Panc1 (cell line): Measurements from ENCODE around the gene ADIPOR1. TPM values are rescaled to one million over a fixed set of nuclear protein-coding genes. Genes with fewer than 3 reads are reported as not detected.
"Not testable (repeated sequence)": the region's sequence is repeated elsewhere in the genome, so short reads cannot be mapped to it uniquely, and the experiment has no call there.

Experiments
- ATAC-seq: fragments of 200-7000 bp; cut with Tn5 transposase; 2 replicates; pipeline ENCODE4 v1.9.1; 2020; ENCODE audit warnings: mild to moderate bottlenecking, moderate library complexity
- BruUV-seq: library from RNA; stranded (reverse); fragments of 400-500 nt; replicated peaks from 2 replicates; lab custom pipeline; 2021; lab: Mats Ljungman, UMichigan
- CTCF ChIA-PET: fragments of 300-600 bp; sonication (Branson Sonifier 250); formaldehyde crosslinking; loops from one replicate; lab custom pipeline; 2022; ENCODE audit warnings: antibody characterized with exemption; lab: Charles Lee
- POLR2A ChIA-PET: fragments of 300-600 bp; sonication (Branson Sonifier 250); formaldehyde crosslinking; loops from one replicate; lab custom pipeline; 2022; ENCODE audit warnings: antibody characterized with exemption; lab: Charles Lee
- DNase-seq: peaks from one replicate; pipeline ENCODE4 v3.0.0-alpha.2; 2010; ENCODE audit warnings: low read depth, low spot score
- H3K27ac ChIP-seq: 2 replicates; pipeline ENCODE4 v1.5.1; 2011; ENCODE audit warnings: mild to moderate bottlenecking, low read length, inconsistent platforms
- H3K27me3 ChIP-seq: fragments of 200-500 bp; sonication (Bioruptor generic); 2 replicates; pipeline ENCODE4 v1.6.0; 2014; ENCODE audit warnings: low read length, inconsistent platforms; ENCODE audit not compliant: control insufficient read depth, insufficient read depth
- H3K36me3 ChIP-seq: fragments of 200-500 bp; sonication (Bioruptor generic); 2 replicates; pipeline ENCODE4 v1.5.1; 2014; ENCODE audit warnings: inconsistent platforms, mild to moderate bottlenecking, low read length, moderate library complexity; ENCODE audit not compliant: control insufficient read depth, insufficient read depth
- H3K4me1 ChIP-seq: 2 replicates; pipeline ENCODE4 v1.5.1; 2011; ENCODE audit warnings: inconsistent platforms, mild to moderate bottlenecking, low read length, moderate library complexity; ENCODE audit not compliant: control insufficient read depth, insufficient read depth
- H3K4me3 ChIP-seq, 2 experiments: 2 replicates each; pipeline ENCODE4 v1.5.1; 2011 to 2012; ENCODE audit warnings: low read depth in 2 of 2, low read length in 2 of 2, mild to moderate bottlenecking in 2 of 2, inconsistent platforms in 1 of 2, moderate library complexity in 1 of 2
- H3K9me3 ChIP-seq: fragments of 200-500 bp; sonication (Bioruptor generic); 2 replicates; pipeline ENCODE4 v1.5.1; 2014; ENCODE audit warnings: low read depth, mild to moderate bottlenecking, inconsistent platforms, low read length, moderate library complexity; ENCODE audit not compliant: control insufficient read depth, insufficient read depth
- POLR2AphosphoS5 ChIP-seq: IDR thresholded peaks from 2 replicates; pipeline ENCODE4 v1.6.1; 2012; ENCODE audit warnings: mild to moderate bottlenecking, low read depth, low read length, moderate library complexity
- SIN3A ChIP-seq: IDR thresholded peaks from 2 replicates; pipeline ENCODE4 v1.6.1; 2012; ENCODE audit warnings: low read depth, mild to moderate bottlenecking, low read length, moderate library complexity, borderline replicate concordance; ENCODE audit not compliant: insufficient read depth
- TCF7L2 ChIP-seq: IDR thresholded peaks from 2 replicates; pipeline ENCODE4 v1.6.1; 2011; ENCODE audit warnings: mild to moderate bottlenecking, low read depth, low read length, inconsistent platforms
- in situ Hi-C: cut with HindIII; loops from 2 replicates; pipeline ENCODE4 v1.10.0; 2016; ENCODE audit warnings: low sequenced_read_pairs, low pct_unique_long_range_greater_than_20kb
- intact Hi-C: fragments of 100-400 bp; cut with micrococcal nuclease; formaldehyde crosslinking; loops from one replicate; pipeline ENCODE4 v1.10.0; 2022; ENCODE audit not compliant: unreplicated experiment
- total RNA-seq: library from RNA; stranded (reverse); gene quantifications from one replicate; pipeline ENCODE4 v1.2.1, GENCODE V29; 2021; ENCODE audit not compliant: unreplicated experiment
- TF ChIP-seq, protein P1 (sequence below): fragments of 450-650 bp; IDR thresholded peaks from 2 replicates; pipeline ENCODE4 v1.5.1; 2017; ENCODE audit warnings: mild to moderate bottlenecking
- TF ChIP-seq, protein P2 (sequence below), 2 experiments: IDR thresholded peaks; 2 replicates each; pipeline ENCODE4 v1.6.1; 2011 to 2012; ENCODE audit warnings: low read depth in 2 of 2, control low read depth in 1 of 2, low read length in 1 of 2, mild to moderate bottlenecking in 1 of 2, moderate library complexity in 1 of 2; ENCODE audit not compliant: insufficient read depth in 1 of 2

ADIPOR1 gene
- total RNA-seq, 1 experiment from 2014 or later = 78.2 TPM

GRCh38 chr1:202915146-202915545, 43.0 kb downstream of the ADIPOR1 start:
- H3K27ac ChIP-seq = no peak overlapping the region
- DNase-seq = no peak
- no peaks in the 10 kb centered on the region for H3K27me3 ChIP-seq
- H3K4me1 ChIP-seq = no peaks in the 10 kb centered on the region
- no peak for ATAC-seq
- POLR2A ChIA-PET = interaction anchor here (0.6 kb wide), 1 partner anchor 35 kb away, joined by 3 read pairs; no protein-coding TSS in a partner anchor
- no peaks in the 10 kb centered on the region for H3K9me3 ChIP-seq
- CTCF ChIA-PET = no interaction called here
- TF ChIP-seq TCF7L2 (no peak), SIN3A (no peak), POLR2AphosphoS5 (no peak)
- TF ChIP-seq, protein P1, sequence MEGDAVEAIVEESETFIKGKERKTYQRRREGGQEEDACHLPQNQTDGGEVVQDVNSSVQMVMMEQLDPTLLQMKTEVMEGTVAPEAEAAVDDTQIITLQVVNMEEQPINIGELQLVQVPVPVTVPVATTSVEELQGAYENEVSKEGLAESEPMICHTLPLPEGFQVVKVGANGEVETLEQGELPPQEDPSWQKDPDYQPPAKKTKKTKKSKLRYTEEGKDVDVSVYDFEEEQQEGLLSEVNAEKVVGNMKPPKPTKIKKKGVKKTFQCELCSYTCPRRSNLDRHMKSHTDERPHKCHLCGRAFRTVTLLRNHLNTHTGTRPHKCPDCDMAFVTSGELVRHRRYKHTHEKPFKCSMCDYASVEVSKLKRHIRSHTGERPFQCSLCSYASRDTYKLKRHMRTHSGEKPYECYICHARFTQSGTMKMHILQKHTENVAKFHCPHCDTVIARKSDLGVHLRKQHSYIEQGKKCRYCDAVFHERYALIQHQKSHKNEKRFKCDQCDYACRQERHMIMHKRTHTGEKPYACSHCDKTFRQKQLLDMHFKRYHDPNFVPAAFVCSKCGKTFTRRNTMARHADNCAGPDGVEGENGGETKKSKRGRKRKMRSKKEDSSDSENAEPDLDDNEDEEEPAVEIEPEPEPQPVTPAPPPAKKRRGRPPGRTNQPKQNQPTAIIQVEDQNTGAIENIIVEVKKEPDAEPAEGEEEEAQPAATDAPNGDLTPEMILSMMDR = no peak
- TF ChIP-seq, protein P2, sequence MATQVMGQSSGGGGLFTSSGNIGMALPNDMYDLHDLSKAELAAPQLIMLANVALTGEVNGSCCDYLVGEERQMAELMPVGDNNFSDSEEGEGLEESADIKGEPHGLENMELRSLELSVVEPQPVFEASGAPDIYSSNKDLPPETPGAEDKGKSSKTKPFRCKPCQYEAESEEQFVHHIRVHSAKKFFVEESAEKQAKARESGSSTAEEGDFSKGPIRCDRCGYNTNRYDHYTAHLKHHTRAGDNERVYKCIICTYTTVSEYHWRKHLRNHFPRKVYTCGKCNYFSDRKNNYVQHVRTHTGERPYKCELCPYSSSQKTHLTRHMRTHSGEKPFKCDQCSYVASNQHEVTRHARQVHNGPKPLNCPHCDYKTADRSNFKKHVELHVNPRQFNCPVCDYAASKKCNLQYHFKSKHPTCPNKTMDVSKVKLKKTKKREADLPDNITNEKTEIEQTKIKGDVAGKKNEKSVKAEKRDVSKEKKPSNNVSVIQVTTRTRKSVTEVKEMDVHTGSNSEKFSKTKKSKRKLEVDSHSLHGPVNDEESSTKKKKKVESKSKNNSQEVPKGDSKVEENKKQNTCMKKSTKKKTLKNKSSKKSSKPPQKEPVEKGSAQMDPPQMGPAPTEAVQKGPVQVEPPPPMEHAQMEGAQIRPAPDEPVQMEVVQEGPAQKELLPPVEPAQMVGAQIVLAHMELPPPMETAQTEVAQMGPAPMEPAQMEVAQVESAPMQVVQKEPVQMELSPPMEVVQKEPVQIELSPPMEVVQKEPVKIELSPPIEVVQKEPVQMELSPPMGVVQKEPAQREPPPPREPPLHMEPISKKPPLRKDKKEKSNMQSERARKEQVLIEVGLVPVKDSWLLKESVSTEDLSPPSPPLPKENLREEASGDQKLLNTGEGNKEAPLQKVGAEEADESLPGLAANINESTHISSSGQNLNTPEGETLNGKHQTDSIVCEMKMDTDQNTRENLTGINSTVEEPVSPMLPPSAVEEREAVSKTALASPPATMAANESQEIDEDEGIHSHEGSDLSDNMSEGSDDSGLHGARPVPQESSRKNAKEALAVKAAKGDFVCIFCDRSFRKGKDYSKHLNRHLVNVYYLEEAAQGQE (IDR thresholded peaks at IDR 0.05; ENCODE audit: insufficient read depth in 1 of 2, low read depth in 2 of 2, low read length in 1 of 2) = no peak
- intact Hi-C loops = no loop called here
- in situ Hi-C loops = no loop called here
- peaks cover 35% of the 10 kb centered on the region for H3K36me3 ChIP-seq
- no peak overlapping the region for H3K4me3 ChIP-seq
- no TSS peak for BruUV-seq

DNA sequence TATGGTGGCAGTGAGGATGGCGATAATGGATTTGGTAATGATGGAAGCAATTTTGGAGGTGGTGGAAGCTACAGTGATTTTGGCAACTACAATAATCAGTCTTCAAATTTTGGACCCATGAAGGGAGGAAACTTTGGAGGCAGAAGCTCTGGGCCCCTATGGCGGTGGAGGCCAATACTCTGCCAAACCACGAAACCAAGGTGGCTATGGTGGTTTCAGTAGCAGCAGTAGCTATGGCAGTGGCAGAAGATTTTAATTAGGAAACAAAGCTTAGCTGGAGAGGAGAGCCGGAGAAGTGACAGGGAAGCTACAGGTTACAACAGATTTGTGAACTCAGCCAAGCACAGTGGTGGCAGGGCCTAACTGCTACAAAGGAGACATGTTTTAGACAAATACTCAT, 45.6 kb downstream of the ADIPOR1 start:
- H3K27me3 ChIP-seq, H3K4me3 ChIP-seq, intact Hi-C loops, H3K4me1 ChIP-seq, H3K27ac ChIP-seq, DNase-seq, in situ Hi-C loops, ATAC-seq, H3K9me3 ChIP-seq, CTCF ChIA-PET, BruUV-seq: not testable (repeated sequence)
- POLR2A ChIA-PET = interaction anchor here (0.6 kb wide), 1 partner anchor 164 kb away, joined by 4 read pairs; no protein-coding TSS in a partner anchor
- H3K36me3 ChIP-seq = peaks cover 38% of the 10 kb centered on the region

DNA sequence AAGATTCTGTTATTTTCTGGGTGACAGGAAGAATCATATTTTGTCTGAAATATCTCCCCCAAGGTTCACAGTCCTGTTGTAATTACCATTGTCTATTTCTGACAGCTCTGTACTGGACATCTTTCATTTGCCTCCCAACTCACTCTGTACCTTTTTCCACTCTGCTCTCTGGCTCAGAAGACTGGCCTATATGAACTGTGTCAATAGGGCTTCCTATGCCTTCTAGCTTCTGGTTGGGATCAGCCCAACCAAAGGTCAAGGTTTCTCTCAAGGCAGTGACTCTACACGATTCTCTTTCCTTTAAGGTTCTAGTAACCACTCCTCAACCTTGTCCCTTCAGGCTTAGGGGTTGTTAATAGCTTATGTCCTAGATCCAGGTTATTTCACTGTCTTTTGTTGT, 48.6 kb downstream of the ADIPOR1 start:
- Histone ChIP-seq H3K9me3 (no peaks in the 10 kb centered on the region), H3K4me3 (no peak overlapping the region), H3K27me3 (no peaks in the 10 kb centered on the region), H3K36me3 (peaks cover 33% of the 10 kb centered on the region), H3K4me1 (no peaks in the 10 kb centered on the region), H3K27ac (no peak overlapping the region)
- POLR2A ChIA-PET = no interaction called here
- in situ Hi-C loops = no loop called here
- no peak for DNase-seq
- no peak for ATAC-seq
- TF ChIP-seq POLR2AphosphoS5 = no peak
- no peak for TF ChIP-seq TCF7L2
- TF ChIP-seq, protein P2 (IDR thresholded peaks at IDR 0.05; ENCODE audit: insufficient read depth in 1 of 2, low read depth in 2 of 2, low read length in 1 of 2) = no peak
- TF ChIP-seq SIN3A = no peak
- TF ChIP-seq, protein P1 = no peak
- no TSS peak for BruUV-seq
- CTCF ChIA-PET = no interaction called here
- intact Hi-C loops = no loop called here
